GM06990 (cell line): ENCODE data around the gene CFAP52.

Experiments used
- DNase-seq: peaks from one replicate; pipeline ENCODE4 v3.0.0-alpha.2; 2011; ENCODE audit not compliant: insufficient read length; ENCODE audit errors: extremely low read depth
- H3K27me3 ChIP-seq: replicated peaks from 2 replicates; pipeline ENCODE4 v1.6.0; 2011; ENCODE audit warnings: low read length; ENCODE audit not compliant: control insufficient read depth, insufficient read depth
- H3K36me3 ChIP-seq: 2 replicates; pipeline ENCODE4 v1.5.1; 2011; ENCODE audit warnings: low read length; ENCODE audit not compliant: control insufficient read depth, insufficient read depth
- H3K4me3 ChIP-seq: replicated peaks from 2 replicates; pipeline ENCODE4 v1.5.1; 2011; ENCODE audit warnings: low read depth, mild to moderate bottlenecking, control low read depth, low read length
- TF ChIP-seq, protein P1 (sequence below): IDR thresholded peaks from 2 replicates; pipeline ENCODE4 v1.5.1; 2011; ENCODE audit warnings: low read length, control low read depth, mild to moderate bottlenecking, inconsistent platforms; ENCODE audit not compliant: insufficient read depth, poor library complexity, severe bottlenecking

CFAP52 gene

GRCh38 chr17:9644910-9645751, 68.7 kb downstream of the CFAP52 start, which contains the start of gene USP43:
Gene USP43, plus strand, starts transcription at chr17:9645517. Its CDS starts 116 bp downstream, at chr17:9645633.
- DNase-seq = peak; percentile 29
- Histone ChIP-seq H3K36me3 (no peaks in the 10 kb centered on the region), H3K27me3 (peaks cover 4% of the 10 kb centered on the region), H3K4me3 (peak within 1 kb of the TSS; percentile 34)
- TF ChIP-seq, protein P1, sequence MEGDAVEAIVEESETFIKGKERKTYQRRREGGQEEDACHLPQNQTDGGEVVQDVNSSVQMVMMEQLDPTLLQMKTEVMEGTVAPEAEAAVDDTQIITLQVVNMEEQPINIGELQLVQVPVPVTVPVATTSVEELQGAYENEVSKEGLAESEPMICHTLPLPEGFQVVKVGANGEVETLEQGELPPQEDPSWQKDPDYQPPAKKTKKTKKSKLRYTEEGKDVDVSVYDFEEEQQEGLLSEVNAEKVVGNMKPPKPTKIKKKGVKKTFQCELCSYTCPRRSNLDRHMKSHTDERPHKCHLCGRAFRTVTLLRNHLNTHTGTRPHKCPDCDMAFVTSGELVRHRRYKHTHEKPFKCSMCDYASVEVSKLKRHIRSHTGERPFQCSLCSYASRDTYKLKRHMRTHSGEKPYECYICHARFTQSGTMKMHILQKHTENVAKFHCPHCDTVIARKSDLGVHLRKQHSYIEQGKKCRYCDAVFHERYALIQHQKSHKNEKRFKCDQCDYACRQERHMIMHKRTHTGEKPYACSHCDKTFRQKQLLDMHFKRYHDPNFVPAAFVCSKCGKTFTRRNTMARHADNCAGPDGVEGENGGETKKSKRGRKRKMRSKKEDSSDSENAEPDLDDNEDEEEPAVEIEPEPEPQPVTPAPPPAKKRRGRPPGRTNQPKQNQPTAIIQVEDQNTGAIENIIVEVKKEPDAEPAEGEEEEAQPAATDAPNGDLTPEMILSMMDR = no peak

DNA sequence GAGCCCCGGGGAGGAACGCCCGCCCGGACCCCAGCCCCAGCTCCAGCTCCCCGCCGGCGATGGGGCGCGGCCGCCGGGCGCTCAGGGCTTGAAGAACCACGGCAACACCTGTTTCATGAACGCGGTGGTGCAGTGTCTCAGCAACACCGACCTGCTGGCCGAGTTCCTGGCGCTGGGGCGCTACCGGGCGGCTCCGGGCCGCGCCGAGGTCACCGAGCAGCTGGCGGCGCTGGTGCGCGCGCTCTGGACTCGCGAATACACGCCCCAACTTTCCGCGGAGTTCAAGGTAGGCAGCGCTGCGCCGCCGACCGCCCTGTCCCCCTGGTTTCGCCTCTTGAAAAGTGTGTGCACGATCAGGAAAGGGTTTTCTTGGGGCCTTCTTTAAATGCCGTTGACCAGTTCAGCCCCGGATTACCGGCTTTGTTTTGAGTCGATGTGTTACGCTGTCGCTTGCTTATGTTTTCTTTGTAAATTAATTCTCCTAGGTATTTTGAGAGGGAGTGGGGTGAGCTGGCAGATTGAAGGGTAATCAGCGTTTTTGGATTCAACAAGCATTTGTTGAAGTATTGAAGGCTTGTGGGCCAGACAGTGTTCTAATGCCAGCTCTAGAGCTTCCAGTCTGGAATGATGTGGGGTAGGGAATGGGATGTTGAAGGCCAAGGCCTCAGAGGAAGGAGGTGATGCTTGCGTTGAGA, 69.6 kb downstream of the CFAP52 start:
- Histone ChIP-seq H3K27me3 (peaks cover 4% of the 10 kb centered on the region), H3K4me3 (no peak overlapping the region), H3K36me3 (no peaks in the 10 kb centered on the region)
- DNase-seq = peak; percentile 39
- TF ChIP-seq, protein P1 = peak; percentile 11

- H3K36me3 ChIP-seq = no peaks in the 10 kb centered on the region
- TF ChIP-seq, protein P1 = no peak
- no peak for DNase-seq
- peaks cover 4% of the 10 kb centered on the region for H3K27me3 ChIP-seq
- H3K4me3 ChIP-seq = no peak overlapping the region
These were observed 70.1 kb downstream of the CFAP52 start for GRCh38 chr17:9646546-9646885.

DNA sequence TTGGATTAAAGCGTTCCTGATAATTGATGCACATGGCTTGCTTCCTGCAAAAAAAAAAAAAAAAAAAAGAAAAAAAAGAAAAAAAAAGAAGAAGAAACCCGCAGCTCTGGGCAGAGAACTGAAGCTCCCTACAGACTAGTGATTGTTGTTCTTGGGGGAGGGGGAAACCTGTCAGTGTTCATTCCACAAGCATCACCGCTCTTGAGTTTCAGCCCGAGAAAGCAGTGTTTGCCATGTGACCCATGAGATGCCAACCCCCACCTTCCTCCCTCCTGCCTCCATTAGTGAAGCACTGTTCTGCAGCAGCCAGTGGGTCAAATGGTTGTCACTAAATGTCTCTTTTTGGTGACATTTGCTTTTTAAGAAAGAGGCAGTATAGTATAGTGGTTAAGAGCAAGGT, 70.6 kb downstream of the CFAP52 start:
- DNase-seq = no peak
- H3K36me3 ChIP-seq = no peaks in the 10 kb centered on the region
- TF ChIP-seq, protein P1 = no peak
- H3K27me3 ChIP-seq = peaks cover 4% of the 10 kb centered on the region
- no peak overlapping the region for H3K4me3 ChIP-seq

GRCh38 chr17:9648521-9649110, 72.2 kb downstream of the CFAP52 start:
- H3K36me3 ChIP-seq = no peaks in the 10 kb centered on the region
- DNase-seq = no peak
- no peak overlapping the region for H3K4me3 ChIP-seq
- TF ChIP-seq, protein P1 = no peak
- peaks cover 4% of the 10 kb centered on the region for H3K27me3 ChIP-seq
